HEK293T (cell line): Measurements from ENCODE around the gene MUC4.

Experiments used
- FOXM1 ChIP-seq: fragments of 450-650 bp; IDR thresholded peaks from 2 replicates; pipeline ENCODE4 v1.6.1; 2017; ENCODE audit warnings: mild to moderate bottlenecking, borderline replicate concordance
- ZNF384 ChIP-seq: fragments of 450-650 bp; IDR thresholded peaks from 2 replicates; pipeline ENCODE4 v1.6.1; 2016

DNA sequence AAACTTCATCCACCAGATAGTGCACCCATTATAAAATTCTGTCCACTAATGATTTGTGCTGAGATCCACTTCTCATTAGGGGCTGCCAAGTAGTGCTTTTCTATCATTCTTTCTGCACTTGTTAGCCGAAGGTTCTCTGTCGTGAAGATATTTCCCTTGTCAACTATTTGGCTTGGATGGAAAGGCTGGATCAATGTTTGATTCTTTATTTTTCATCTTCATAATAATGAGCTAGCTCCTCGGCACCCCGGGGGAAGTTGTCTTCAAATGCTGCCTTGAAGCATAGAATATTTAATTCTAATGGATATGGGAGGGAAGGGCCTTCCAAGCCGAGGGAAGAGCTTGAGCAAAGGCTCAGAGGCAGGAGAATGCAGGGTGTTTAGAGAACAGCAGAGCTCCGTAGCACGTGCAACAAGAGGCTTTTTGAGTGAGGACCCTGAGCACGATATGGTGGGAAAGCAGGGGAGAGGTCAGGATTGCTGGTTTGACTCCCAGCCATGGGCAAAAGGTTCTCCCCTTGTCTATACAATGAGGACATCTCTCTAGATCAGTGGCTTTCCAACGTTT is 107.2 kb downstream of the MUC4 start:
- TF ChIP-seq ZNF384 (no peak), FOXM1 (no peak)
